ENCODE measurements around the gene CFAP45. TPM values are rescaled to one million over a fixed set of nuclear protein-coding genes. Genes with fewer than 3 reads are reported as not detected.
A peak's percentile ranks its signal among the peaks of the same experiment; 100 is the strongest.

Gene CFAP45
- total and polyA plus RNA-seq, 9 of the 15 experiments (the other 6 are each of a cell fraction or from before 2014, with no cell fraction given), result 0.65 to 2.4 (median 1.5) TPM

GRCh38 chr1:159922511-159923202 is 22.7 kb upstream of the CFAP45 start (continued):
- TF ChIP-seq, protein P1, sequence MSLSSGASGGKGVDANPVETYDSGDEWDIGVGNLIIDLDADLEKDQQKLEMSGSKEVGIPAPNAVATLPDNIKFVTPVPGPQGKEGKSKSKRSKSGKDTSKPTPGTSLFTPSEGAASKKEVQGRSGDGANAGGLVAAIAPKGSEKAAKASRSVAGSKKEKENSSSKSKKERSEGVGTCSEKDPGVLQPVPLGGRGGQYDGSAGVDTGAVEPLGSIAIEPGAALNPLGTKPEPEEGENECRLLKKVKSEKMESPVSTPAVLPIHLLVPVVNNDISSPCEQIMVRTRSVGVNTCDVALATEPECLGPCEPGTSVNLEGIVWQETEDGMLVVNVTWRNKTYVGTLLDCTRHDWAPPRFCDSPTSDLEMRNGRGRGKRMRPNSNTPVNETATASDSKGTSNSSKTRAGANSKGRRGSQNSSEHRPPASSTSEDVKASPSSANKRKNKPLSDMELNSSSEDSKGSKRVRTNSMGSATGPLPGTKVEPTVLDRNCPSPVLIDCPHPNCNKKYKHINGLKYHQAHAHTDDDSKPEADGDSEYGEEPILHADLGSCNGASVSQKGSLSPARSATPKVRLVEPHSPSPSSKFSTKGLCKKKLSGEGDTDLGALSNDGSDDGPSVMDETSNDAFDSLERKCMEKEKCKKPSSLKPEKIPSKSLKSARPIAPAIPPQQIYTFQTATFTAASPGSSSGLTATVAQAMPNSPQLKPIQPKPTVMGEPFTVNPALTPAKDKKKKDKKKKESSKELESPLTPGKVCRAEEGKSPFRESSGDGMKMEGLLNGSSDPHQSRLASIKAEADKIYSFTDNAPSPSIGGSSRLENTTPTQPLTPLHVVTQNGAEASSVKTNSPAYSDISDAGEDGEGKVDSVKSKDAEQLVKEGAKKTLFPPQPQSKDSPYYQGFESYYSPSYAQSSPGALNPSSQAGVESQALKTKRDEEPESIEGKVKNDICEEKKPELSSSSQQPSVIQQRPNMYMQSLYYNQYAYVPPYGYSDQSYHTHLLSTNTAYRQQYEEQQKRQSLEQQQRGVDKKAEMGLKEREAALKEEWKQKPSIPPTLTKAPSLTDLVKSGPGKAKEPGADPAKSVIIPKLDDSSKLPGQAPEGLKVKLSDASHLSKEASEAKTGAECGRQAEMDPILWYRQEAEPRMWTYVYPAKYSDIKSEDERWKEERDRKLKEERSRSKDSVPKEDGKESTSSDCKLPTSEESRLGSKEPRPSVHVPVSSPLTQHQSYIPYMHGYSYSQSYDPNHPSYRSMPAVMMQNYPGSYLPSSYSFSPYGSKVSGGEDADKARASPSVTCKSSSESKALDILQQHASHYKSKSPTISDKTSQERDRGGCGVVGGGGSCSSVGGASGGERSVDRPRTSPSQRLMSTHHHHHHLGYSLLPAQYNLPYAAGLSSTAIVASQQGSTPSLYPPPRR (CRISPR knock-in tag; IDR thresholded peaks at IDR 0.05; ENCODE audit: borderline replicate concordance), result 0 out of 2 replicates have a peak, but pooled peaks have one; percentile 20
- TF ChIP-seq NR2C1 (IDR thresholded peaks at IDR 0.05) (no peak; the same call in 1 of the 2 replicates), NR2C1 (tag; IDR thresholded peaks at IDR 0.05) (no peak), ZNF57 (CRISPR knock-in tag; IDR thresholded peaks at IDR 0.05) (no peak), ZNF165 (CRISPR knock-in tag; IDR thresholded peaks at IDR 0.05; ENCODE audit: borderline replicate concordance) (no peak), EZH2 (IDR thresholded peaks at IDR 0.05; ENCODE audit: borderline replicate concordance, low read depth, low read length) (no peak), STAT5B (CRISPR knock-in tag; IDR thresholded peaks at IDR 0.05) (no peak), ZBED1 (IDR thresholded peaks at IDR 0.05) (no peak), TEAD1 (CRISPR knock-in tag; IDR thresholded peaks at IDR 0.05) (no peak), MCM3 (IDR thresholded peaks at IDR 0.05) (no peak), HDGF (IDR thresholded peaks at IDR 0.05) (no peak), MTA3 (IDR thresholded peaks at IDR 0.05; ENCODE audit: borderline replicate concordance) (no peak), REST (IDR thresholded peaks at IDR 0.05; ENCODE audit: borderline replicate concordance) (peak; percentile 20; the same call in 1 of the 2 replicates), REST (CRISPR knock-in tag; IDR thresholded peaks at IDR 0.05; ENCODE audit: low read depth) (no peak)
- TF ChIP-seq, protein P2, sequence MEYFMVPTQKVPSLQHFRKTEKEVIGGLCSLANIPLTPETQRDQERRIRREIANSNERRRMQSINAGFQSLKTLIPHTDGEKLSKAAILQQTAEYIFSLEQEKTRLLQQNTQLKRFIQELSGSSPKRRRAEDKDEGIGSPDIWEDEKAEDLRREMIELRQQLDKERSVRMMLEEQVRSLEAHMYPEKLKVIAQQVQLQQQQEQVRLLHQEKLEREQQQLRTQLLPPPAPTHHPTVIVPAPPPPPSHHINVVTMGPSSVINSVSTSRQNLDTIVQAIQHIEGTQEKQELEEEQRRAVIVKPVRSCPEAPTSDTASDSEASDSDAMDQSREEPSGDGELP (CRISPR knock-in tag; IDR thresholded peaks at IDR 0.05; ENCODE audit: borderline replicate concordance), result peak; percentile 89

Measured in K562 (cell line).